Mesenchymal stem cell (in vitro differentiated cells and primary cell): ENCODE results near the gene RNF115.

Source experiments
- DNase-seq: peaks from one replicate; pipeline ENCODE4 v3.0.0-alpha.2; 2013
- H2AFZ ChIP-seq: one replicate; pipeline ENCODE4 v1.6.1; 2013; ENCODE audit warnings: low read depth, mild to moderate bottlenecking, control low read depth, inconsistent platforms, low read length, moderate library complexity
- H2AK5ac ChIP-seq: 2 replicates; pipeline ENCODE4 v1.6.1; 2013; ENCODE audit warnings: low read length, moderate library complexity, mild to moderate bottlenecking, inconsistent platforms; ENCODE audit not compliant: severe bottlenecking
- H2BK120ac ChIP-seq: one replicate; pipeline ENCODE4 v1.6.1; 2013; ENCODE audit warnings: low read depth, mild to moderate bottlenecking, inconsistent platforms, low read length, moderate library complexity
- H2BK12ac ChIP-seq, 2 experiments: one replicate each; pipeline ENCODE4 v1.6.1; 2013; ENCODE audit warnings: inconsistent platforms in 2 of 2, low read length in 2 of 2, mild to moderate bottlenecking in 2 of 2, moderate library complexity in 2 of 2, control low read depth in 1 of 2
- H2BK15ac ChIP-seq: one replicate; pipeline ENCODE4 v1.6.1; 2013; ENCODE audit warnings: mild to moderate bottlenecking, low read depth, inconsistent platforms; ENCODE audit not compliant: poor library complexity, severe bottlenecking
- H2BK5ac ChIP-seq: 2 replicates; pipeline ENCODE4 v1.6.1; 2013; ENCODE audit warnings: low read depth, mild to moderate bottlenecking, low read length, control low read depth, inconsistent platforms; ENCODE audit not compliant: poor library complexity, severe bottlenecking
- H3K14ac ChIP-seq, 2 experiments: one replicate each; pipeline ENCODE4 v1.6.1; 2013; ENCODE audit warnings: inconsistent platforms in 2 of 2, low read length in 2 of 2, control low read depth in 1 of 2, mild to moderate bottlenecking in 1 of 2, moderate library complexity in 1 of 2
- H3K18ac ChIP-seq, 2 experiments: one replicate each; pipeline ENCODE4 v1.6.1; 2013; ENCODE audit warnings: inconsistent platforms in 2 of 2, low read length in 2 of 2, control low read depth in 1 of 2, low read depth in 1 of 2, mild to moderate bottlenecking in 1 of 2
- H3K23ac ChIP-seq, 2 experiments: one replicate each; pipeline ENCODE4 v1.6.1; 2013; ENCODE audit warnings: inconsistent platforms in 2 of 2, low read length in 2 of 2, mild to moderate bottlenecking in 2 of 2, moderate library complexity in 2 of 2, control low read depth in 1 of 2
- H3K27ac ChIP-seq: 2 replicates; pipeline ENCODE4 v1.5.1; 2013; ENCODE audit warnings: mild to moderate bottlenecking, moderate library complexity, low read length, control low read depth, inconsistent platforms; ENCODE audit not compliant: poor library complexity, severe bottlenecking
- H3K27me3 ChIP-seq, 2 experiments: 2 replicates each; pipeline versions ENCODE4 v1.6.1 to v1.7.0; 2013; ENCODE audit warnings: low read length in 2 of 2, mild to moderate bottlenecking in 2 of 2, moderate library complexity in 2 of 2, control low read depth in 1 of 2, inconsistent platforms in 1 of 2; ENCODE audit not compliant: control insufficient read depth in 1 of 2, insufficient read depth in 1 of 2
- H3K36me3 ChIP-seq, 2 experiments: 2 replicates each; pipeline versions ENCODE4 v1.6.1 to v1.7.0; 2013; ENCODE audit warnings: low read length in 2 of 2, control low read depth in 1 of 2, inconsistent platforms in 1 of 2, low read depth in 1 of 2, mild to moderate bottlenecking in 1 of 2; ENCODE audit not compliant: insufficient read depth in 2 of 2, control insufficient read depth in 1 of 2
- H3K4ac ChIP-seq, 2 experiments: one replicate each; pipeline ENCODE4 v1.6.1; 2013; ENCODE audit warnings: inconsistent platforms in 2 of 2, low read length in 2 of 2, mild to moderate bottlenecking in 2 of 2, moderate library complexity in 2 of 2, control low read depth in 1 of 2, low read depth in 1 of 2
- H3K4me1 ChIP-seq: 2 replicates; pipeline ENCODE4 v1.6.1; 2013; ENCODE audit warnings: low read depth, low read length, control low read depth; ENCODE audit not compliant: control insufficient read depth, insufficient read depth
- H3K4me2 ChIP-seq: 2 replicates; pipeline ENCODE4 v1.6.1; 2013; ENCODE audit warnings: low read length, mild to moderate bottlenecking, inconsistent platforms; ENCODE audit not compliant: poor library complexity, severe bottlenecking
- H3K4me3 ChIP-seq, 2 experiments: 2 replicates each; pipeline versions ENCODE4 v1.5.1 to v1.7.0; 2013; ENCODE audit warnings: low read length in 2 of 2, mild to moderate bottlenecking in 2 of 2, control low read depth in 1 of 2, low read depth in 1 of 2; ENCODE audit not compliant: insufficient read depth in 1 of 2
- H3K79me1 ChIP-seq: replicated peaks from 2 replicates; pipeline ENCODE4 v1.6.1; 2013; ENCODE audit warnings: mild to moderate bottlenecking, control low read depth, low read length, inconsistent platforms; ENCODE audit not compliant: poor library complexity, severe bottlenecking
- H3K9ac ChIP-seq: 2 replicates; pipeline ENCODE4 v1.7.0; 2013; ENCODE audit warnings: mild to moderate bottlenecking, low read length, moderate library complexity
- H3K9me3 ChIP-seq: 2 replicates; pipeline ENCODE4 v1.7.0; 2013; ENCODE audit warnings: mild to moderate bottlenecking, low read length; ENCODE audit not compliant: control insufficient read depth
- H4K8ac ChIP-seq: one replicate; pipeline ENCODE4 v1.6.1; 2013; ENCODE audit warnings: inconsistent platforms, mild to moderate bottlenecking, low read length, moderate library complexity
- H4K91ac ChIP-seq: one replicate; pipeline ENCODE4 v1.6.1; 2013; ENCODE audit warnings: mild to moderate bottlenecking, low read length, inconsistent platforms
- WGBS: methylation state at CpG from one replicate; pipeline ENCODE4 v1.1.7; 2013; ENCODE audit warnings: mixed read lengths; 5-methylcytosine and 5-hydroxymethylcytosine counted together

RNF115 gene

GRCh38 chr1:145805057-145805456 lies 18.8 kb downstream of the RNF115 start:
- Histone ChIP-seq H4K8ac (no peak overlapping the region), H3K27me3 (no peaks in the 10 kb centered on the region), H3K14ac (no peak overlapping the region), H2BK15ac (no peak overlapping the region), H2AFZ (no peak overlapping the region), H3K4me3 (no peak overlapping the region), H3K27ac (no peak overlapping the region), H3K36me3 (no peaks in the 10 kb centered on the region), H2BK5ac (no peak overlapping the region), H3K9ac (no peak overlapping the region), H3K4me2 (no peak overlapping the region), H4K91ac (no peak overlapping the region), H3K4ac (no peak overlapping the region), H3K23ac (no peak overlapping the region), H3K9me3 (no peaks in the 10 kb centered on the region), H2BK12ac (no peak overlapping the region), H3K18ac (no peak overlapping the region), H2AK5ac (no peak overlapping the region), H3K79me1 (no peaks in the 10 kb centered on the region), H2BK120ac (no peak overlapping the region), H3K4me1 (peaks cover 5% of the 10 kb centered on the region)
- WGBS, result 67% methylated on average over 1 of the region's 1 CpG
- DNase-seq, result no peak

DNA sequence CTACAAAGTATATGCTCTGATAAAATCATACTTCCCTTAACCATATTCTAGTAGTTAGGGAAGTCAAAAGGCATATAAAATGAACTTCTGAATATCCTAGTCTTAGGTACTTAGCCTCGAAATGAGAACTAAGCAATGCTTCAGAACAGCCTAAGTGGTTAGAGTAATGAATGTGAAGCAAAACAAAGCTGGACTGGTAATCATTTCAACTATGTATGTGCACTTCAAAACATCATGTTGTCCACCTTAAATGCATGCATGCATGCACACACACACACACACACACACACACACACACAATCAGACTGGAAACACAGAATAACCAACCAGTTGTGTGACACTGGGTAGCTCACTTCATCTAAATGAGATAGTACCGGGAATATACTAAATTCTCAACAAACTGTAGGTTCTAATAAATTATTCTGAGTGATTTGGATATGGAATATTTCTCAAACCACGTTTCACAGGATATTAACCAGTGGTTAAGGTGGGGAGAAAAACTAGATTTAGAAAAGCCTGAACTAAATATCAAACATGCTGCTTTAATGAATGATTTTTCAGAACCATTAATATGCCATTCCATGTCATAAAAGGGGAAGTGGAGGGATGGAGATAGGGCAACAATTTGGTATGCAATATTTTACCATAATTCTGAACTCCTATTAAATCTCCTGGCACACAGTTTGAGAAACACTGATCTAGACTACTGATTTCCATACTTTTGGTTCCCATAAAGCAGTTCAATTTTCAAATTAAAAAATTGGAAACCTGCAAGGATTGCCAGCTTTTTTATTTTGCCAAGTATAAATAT lies 19.5 kb downstream of the RNF115 start:
- Histone ChIP-seq H3K14ac (no peak overlapping the region), H3K27ac (peak overlapping the region; percentile 53), H3K23ac (no peak overlapping the region), H3K9ac (no peak overlapping the region), H3K79me1 (no peaks in the 10 kb centered on the region), H3K9me3 (no peaks in the 10 kb centered on the region), H2BK5ac (no peak overlapping the region), H3K18ac (no peak overlapping the region), H3K4ac (no peak overlapping the region), H2AK5ac (no peak overlapping the region), H2BK12ac (no peak overlapping the region), H3K4me2 (no peak overlapping the region), H2BK15ac (no peak overlapping the region), H3K27me3 (no peaks in the 10 kb centered on the region), H4K8ac (no peak overlapping the region), H3K36me3 (no peaks in the 10 kb centered on the region), H3K4me3 (no peak overlapping the region), H4K91ac (no peak overlapping the region), H2BK120ac (no peak overlapping the region), H3K4me1 (peaks cover 5% of the 10 kb centered on the region), H2AFZ (no peak overlapping the region)
- DNase-seq, result no peak
- no CpG with 5 or more reads among the region's 3 CpGs for WGBS

GRCh38 chr1:145799806-145800205 lies 24.1 kb downstream of the RNF115 start:
- H3K79me1 ChIP-seq, result peaks cover 8% of the 10 kb centered on the region
- H3K9ac ChIP-seq, result no peak overlapping the region
- 100% methylated on average over 1 of the region's 2 CpGs for WGBS
- peaks cover 9% of the 10 kb centered on the region for H3K9me3 ChIP-seq
- no peak for DNase-seq
- H3K14ac ChIP-seq, result no peak overlapping the region
- H2AK5ac ChIP-seq, result no peak overlapping the region
- H2BK15ac ChIP-seq, result no peak overlapping the region
- H2BK12ac ChIP-seq, result no peak overlapping the region
- H3K4me1 ChIP-seq, result peaks cover 4% of the 10 kb centered on the region
- no peaks in the 10 kb centered on the region for H3K27me3 ChIP-seq
- no peak overlapping the region for H2BK120ac ChIP-seq
- H3K27ac ChIP-seq, result no peak overlapping the region
- no peak overlapping the region for H3K4me2 ChIP-seq
- no peak overlapping the region for H2BK5ac ChIP-seq
- no peak overlapping the region for H3K4me3 ChIP-seq
- H3K4ac ChIP-seq, result no peak overlapping the region
- no peak overlapping the region for H4K8ac ChIP-seq
- no peak overlapping the region for H2AFZ ChIP-seq
- no peak overlapping the region for H3K23ac ChIP-seq
- peak overlapping the region in 1 of 2 experiments; percentile 34 for H3K18ac ChIP-seq
- H3K36me3 ChIP-seq, result peaks cover 4 to 6% of the 10 kb centered on the region in 2 experiments
- H4K91ac ChIP-seq, result no peak overlapping the region

DNA sequence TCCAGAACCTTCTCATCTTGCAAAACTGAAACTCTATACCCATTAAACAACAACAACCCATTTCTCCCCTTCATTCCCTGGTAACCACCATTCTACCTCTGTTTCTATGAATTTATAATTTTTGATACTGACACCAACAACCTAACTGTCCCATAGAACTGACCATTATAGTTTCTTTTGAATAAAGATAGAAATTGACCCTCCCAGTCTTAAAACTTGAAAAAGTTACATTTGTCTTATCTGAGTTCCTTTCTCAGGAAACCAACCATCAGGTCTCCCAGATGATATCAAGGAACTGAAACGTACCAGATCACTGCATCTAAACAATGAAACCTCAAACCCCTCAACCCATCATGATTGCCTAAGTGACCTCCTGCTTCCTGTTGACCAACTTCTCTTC lies 27.1 kb downstream of the RNF115 start:
- H3K27me3 ChIP-seq, result no peaks in the 10 kb centered on the region
- no peak overlapping the region for H3K27ac ChIP-seq
- DNase-seq, result no peak
- H3K9ac ChIP-seq, result no peak overlapping the region
- no peak overlapping the region for H3K14ac ChIP-seq
- H2AFZ ChIP-seq, result no peak overlapping the region
- no peak overlapping the region for H4K91ac ChIP-seq
- H3K4ac ChIP-seq, result no peak overlapping the region
- peaks cover 9% of the 10 kb centered on the region for H3K9me3 ChIP-seq
- no peak overlapping the region for H3K23ac ChIP-seq
- H3K18ac ChIP-seq, result no peak overlapping the region
- H2BK15ac ChIP-seq, result no peak overlapping the region
- peaks cover 15% of the 10 kb centered on the region for H3K79me1 ChIP-seq
- no peak overlapping the region for H2BK12ac ChIP-seq
- H4K8ac ChIP-seq, result no peak overlapping the region
- H2AK5ac ChIP-seq, result no peak overlapping the region
- H2BK120ac ChIP-seq, result no peak overlapping the region
- H3K4me1 ChIP-seq, result peaks cover 6% of the 10 kb centered on the region
- H3K4me2 ChIP-seq, result no peak overlapping the region
- H3K36me3 ChIP-seq, result peaks cover 7 to 23% of the 10 kb centered on the region in 2 experiments
- WGBS, result 64% methylated on average over 1 of the region's 1 CpG
- no peak overlapping the region for H2BK5ac ChIP-seq
- no peak overlapping the region for H3K4me3 ChIP-seq
